OCI-LY1 (cell line): ENCODE results near the gene LHFPL2.

Source experiments
- CTCF ChIP-seq: fragments of 200-600 bp; sonication (generic), shearing (Covaris generic); IDR thresholded peaks from 2 replicates; pipeline ENCODE4 v1.5.1; 2017; ENCODE audit warnings: mild to moderate bottlenecking, antibody characterized with exemption, low read length, moderate library complexity, mixed read lengths
- EZH2 ChIP-seq: fragments of 200-600 bp; sonication (generic), shearing (Covaris generic); IDR thresholded peaks from 2 replicates; pipeline ENCODE4 v1.8.0; 2017; ENCODE audit warnings: borderline replicate concordance, mixed run types, mild to moderate bottlenecking, antibody characterized with exemption, low read length, moderate library complexity, mixed read lengths

GRCh38 chr5:78568212-78568611 is 80.4 kb downstream of the LHFPL2 start:
- TF ChIP-seq CTCF (no peak), EZH2 (no peak)
